Measurements from ENCODE around the gene UBAC2.

Gene UBAC2

GRCh38 chr13:99339230-99339721 lies 138.6 kb downstream of the UBAC2 start:
- DNase-seq (ENCODE audit: low read depth): no peak

GRCh38 chr13:99339736-99340397 lies 139.2 kb downstream of the UBAC2 start:
- peak; percentile 53 for DNase-seq (ENCODE audit: low read depth)

GRCh38 chr13:99340638-99341037 lies 140.0 kb downstream of the UBAC2 start:
- no peak for DNase-seq (ENCODE audit: low read depth)

GRCh38 chr13:99341969-99342722 lies 141.5 kb downstream of the UBAC2 start:
- DNase-seq (ENCODE audit: low read depth): no peak

- DNase-seq (ENCODE audit: low read depth): no peak
Observed at GRCh38 chr13:99342723-99343315, 142.2 kb downstream of the UBAC2 start.

GRCh38 chr13:99344610-99345208 lies 144.1 kb downstream of the UBAC2 start:
- no peak for DNase-seq (ENCODE audit: low read depth)

- no peak for DNase-seq (ENCODE audit: low read depth)
Observed at GRCh38 chr13:99345345-99345744, 144.7 kb downstream of the UBAC2 start.

GRCh38 chr13:99346335-99347042 lies 145.8 kb downstream of the UBAC2 start:
- no peak for DNase-seq (ENCODE audit: low read depth)

GRCh38 chr13:99347335-99347878 lies 146.8 kb downstream of the UBAC2 start:
- DNase-seq (ENCODE audit: low read depth): no peak

- no peak for DNase-seq (ENCODE audit: low read depth)
Observed at GRCh38 chr13:99347911-99348451, 147.3 kb downstream of the UBAC2 start.

- DNase-seq (ENCODE audit: low read depth): no peak
Observed at GRCh38 chr13:99350191-99350590, 149.5 kb downstream of the UBAC2 start.

- no peak for DNase-seq (ENCODE audit: low read depth)
Observed at GRCh38 chr13:99351772-99352171, 151.1 kb downstream of the UBAC2 start.

GRCh38 chr13:99352351-99353245 lies 151.9 kb downstream of the UBAC2 start:
- no peak for DNase-seq (ENCODE audit: low read depth)

GRCh38 chr13:99353246-99353600 lies 152.6 kb downstream of the UBAC2 start:
- DNase-seq (ENCODE audit: low read depth): no peak

- no peak for DNase-seq (ENCODE audit: low read depth)
Observed at GRCh38 chr13:99353836-99354235, 153.2 kb downstream of the UBAC2 start.

GRCh38 chr13:99354371-99354951 lies 153.8 kb downstream of the UBAC2 start:
- no peak for DNase-seq (ENCODE audit: low read depth)

GRCh38 chr13:99355267-99356011 lies 154.8 kb downstream of the UBAC2 start:
- DNase-seq (ENCODE audit: low read depth): no peak

- no peak for DNase-seq (ENCODE audit: low read depth)
Observed at GRCh38 chr13:99356012-99356261, 155.3 kb downstream of the UBAC2 start.

GRCh38 chr13:99356262-99357091 lies 155.8 kb downstream of the UBAC2 start:
- DNase-seq (ENCODE audit: low read depth): peak; percentile 58
